ENCODE data around the gene SPCS3.

- TF ChIP-seq POLR2A (IDR thresholded peaks at IDR 0.05) (no peak), CTCF (IDR thresholded peaks at IDR 0.05) (no peak)
Observed at GRCh38 chr4:176354884-176355283, 35.1 kb downstream of the SPCS3 start.

All from uterus (tissue), 2 donors.